ENCODE data around the gene S1PR2.

The S1PR2 gene, protein sequence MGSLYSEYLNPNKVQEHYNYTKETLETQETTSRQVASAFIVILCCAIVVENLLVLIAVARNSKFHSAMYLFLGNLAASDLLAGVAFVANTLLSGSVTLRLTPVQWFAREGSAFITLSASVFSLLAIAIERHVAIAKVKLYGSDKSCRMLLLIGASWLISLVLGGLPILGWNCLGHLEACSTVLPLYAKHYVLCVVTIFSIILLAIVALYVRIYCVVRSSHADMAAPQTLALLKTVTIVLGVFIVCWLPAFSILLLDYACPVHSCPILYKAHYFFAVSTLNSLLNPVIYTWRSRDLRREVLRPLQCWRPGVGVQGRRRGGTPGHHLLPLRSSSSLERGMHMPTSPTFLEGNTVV
- 12.1 to 29.3 reads per million in 2 donors for total RNA-seq

DNA sequence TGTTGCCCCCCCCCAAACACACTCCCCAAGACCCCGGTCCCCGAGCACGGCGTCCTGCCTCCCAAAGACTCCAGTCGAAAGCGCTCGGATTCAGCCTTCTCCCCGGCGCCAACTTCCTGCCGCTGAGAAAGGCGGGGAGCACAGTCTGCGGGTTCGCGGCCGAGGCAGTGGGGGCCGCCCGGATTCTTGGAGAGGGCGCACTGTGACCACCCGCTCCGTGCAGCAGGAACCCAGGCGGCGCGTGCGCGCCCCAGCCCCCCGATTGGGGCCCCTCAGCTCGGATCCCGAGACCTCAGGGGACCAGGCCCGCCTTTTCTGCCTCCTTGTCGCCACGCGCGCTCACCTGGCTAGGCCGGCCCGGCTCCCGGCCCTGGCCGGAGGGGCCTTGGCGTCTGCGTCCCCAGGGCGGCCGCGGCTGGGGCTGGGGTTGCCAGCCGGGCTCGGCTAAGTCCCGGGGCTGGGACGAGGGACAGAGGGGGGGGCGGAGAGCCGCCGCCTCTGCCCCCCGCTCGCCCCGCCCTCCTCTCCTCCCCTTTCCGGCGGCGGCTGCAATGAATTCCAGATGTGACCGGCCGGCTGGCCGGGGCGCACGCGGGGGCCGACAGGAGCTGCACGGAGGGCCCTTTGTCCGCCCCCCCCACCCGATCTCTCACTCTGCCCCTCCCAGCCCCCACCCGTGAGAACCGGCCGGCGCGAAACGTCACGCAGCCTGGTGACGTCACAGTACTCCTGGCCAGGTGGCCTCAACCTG is at the start of gene S1PR2:
Gene S1PR2 (minus strand): TSS at position 471 of the 751 bp plus-strand sequence. CDS start 6,426 bp downstream, outside the sequence.
- peak; percentile 54 to 71 (median 68) for DNase-seq

DNA sequence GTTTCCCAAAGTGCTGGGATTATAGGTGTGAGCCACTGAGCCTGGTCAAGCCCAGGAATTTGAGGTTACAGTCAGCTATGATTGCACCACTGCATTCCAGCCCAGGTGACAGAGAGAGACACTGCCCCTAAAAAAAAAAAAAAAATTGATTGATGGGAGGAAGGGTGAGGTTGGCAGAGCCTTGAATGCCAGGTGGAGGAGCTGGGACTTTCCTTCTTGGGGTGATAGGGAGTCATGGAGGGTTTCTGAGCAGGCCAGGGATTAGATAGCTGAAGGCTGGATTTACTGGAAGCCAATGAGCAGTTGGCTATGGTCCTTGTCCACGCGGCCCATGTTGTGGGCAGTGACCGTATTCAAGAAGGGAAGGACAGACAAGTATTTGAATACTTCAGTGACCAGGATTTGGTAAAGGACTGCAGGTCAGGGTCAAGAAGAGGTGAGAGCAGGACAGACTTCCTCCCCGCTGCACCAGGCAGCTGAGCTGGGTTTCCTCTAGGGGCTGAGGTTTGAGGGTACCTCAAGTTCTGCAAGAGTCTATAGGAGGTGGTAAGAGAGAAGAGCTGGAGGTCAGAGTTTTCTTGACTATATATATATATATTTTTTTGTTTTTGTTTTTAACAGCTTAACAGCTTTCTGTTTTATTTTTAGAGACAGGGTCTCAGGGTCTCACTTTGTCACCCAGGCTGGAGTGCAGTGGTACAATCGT is 48.8 kb upstream of the S1PR2 start:
- DNase-seq, result no peak

DNA sequence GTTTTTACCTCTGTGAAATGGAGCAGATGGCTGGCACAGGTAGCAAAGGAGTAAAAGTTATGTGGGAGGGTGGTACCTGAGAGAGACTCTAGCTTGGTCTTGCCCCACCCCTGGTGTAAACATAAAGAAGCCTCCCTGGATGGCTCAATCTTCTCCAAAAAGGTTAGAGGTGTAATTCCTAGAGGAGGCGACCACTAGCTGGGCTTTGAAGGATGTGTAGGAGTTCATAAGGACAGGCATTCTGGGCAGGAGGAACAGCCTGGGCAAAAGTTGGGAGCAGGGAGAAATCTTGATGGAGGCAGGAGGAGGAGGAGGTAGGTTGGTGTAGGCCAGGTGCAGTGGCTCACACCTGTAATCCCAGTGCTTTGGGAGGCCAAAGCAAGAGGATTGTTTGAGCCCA is 47.8 kb upstream of the S1PR2 start:
- no peak for DNase-seq

DNA sequence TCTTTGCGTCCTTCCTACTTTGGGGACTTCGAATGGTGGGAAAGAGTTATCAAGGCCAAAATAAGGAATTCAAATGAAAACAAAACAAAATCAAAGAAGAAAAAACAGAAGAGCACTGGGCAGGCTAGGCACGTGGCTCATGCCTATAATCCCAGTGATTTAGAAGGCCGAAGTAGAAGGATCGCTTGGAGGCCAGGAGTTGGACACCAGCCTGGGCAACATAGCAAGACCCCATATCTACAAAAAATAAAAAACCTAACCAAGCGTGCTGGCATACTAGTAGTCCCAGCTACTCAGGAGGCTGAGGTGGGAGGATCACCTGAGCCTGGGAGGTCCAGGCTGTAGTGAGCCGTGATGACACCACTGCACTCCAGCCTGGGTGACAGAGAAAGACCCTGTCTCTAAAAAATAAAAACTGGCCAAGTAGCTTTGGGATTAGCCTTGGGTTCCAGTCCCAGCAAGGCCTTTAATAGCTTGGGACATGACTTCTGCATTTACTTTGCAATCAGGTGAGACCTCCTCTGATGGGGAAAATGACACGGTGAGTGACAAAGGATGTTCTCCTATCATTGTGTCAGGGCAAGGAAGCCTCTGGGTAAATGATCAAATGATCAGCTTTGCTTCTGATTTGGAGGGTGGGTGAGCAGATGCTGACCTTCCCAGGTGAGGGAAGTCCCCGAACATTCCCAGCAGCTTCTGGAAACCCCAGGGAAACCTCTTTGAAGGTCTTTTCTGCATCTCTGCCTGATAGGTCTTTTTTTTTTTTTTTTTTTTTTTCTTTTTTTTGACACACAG is 46.9 kb upstream of the S1PR2 start:
- no peak for DNase-seq

DNA sequence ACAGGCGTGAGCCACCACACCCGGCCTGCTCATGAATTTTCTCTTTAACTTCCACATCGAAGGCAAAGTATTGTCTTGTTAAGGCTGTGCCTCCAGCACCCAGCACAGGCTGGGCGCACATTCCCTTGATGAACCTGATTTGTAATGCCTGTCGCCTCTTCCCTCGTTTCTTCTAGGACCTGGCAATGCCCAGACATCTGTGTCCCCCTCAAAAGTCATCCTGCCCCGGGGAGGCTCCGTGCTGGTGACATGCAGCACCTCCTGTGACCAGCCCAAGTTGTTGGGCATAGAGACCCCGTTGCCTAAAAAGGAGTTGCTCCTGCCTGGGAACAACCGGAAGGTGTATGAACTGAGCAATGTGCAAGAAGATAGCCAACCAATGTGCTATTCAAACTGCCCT is 43.5 kb upstream of the S1PR2 start:
- DNase-seq, result no peak

DNA sequence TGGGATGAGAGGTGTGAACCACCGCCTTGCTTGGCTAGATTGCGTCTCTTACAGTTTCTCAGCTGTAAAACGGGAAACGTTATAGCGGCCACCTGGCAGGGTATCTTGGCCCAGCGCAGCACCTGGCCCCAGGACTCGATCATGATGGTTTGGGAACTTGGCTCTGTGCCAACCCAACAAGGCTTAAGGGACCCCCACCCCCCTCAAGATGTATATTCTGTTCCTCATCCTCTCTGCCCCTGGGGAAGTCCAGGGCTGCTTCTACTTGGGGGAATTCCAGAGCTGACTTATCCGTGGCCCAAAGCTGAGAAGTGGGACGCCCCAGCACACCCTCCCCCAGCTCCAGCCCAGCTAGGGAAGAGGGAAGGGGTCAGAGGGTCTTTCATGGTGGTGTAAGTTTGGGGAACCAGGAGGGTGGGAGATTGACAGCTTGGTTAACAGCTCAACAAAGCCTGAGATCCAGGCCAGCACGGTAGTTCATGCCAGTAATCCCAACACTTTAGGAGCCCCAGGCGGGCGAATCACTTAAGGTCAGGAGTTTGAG is 40.5 kb upstream of the S1PR2 start:
- DNase-seq, result peak in 2 of 5 experiments; percentile 33 to 52

DNA sequence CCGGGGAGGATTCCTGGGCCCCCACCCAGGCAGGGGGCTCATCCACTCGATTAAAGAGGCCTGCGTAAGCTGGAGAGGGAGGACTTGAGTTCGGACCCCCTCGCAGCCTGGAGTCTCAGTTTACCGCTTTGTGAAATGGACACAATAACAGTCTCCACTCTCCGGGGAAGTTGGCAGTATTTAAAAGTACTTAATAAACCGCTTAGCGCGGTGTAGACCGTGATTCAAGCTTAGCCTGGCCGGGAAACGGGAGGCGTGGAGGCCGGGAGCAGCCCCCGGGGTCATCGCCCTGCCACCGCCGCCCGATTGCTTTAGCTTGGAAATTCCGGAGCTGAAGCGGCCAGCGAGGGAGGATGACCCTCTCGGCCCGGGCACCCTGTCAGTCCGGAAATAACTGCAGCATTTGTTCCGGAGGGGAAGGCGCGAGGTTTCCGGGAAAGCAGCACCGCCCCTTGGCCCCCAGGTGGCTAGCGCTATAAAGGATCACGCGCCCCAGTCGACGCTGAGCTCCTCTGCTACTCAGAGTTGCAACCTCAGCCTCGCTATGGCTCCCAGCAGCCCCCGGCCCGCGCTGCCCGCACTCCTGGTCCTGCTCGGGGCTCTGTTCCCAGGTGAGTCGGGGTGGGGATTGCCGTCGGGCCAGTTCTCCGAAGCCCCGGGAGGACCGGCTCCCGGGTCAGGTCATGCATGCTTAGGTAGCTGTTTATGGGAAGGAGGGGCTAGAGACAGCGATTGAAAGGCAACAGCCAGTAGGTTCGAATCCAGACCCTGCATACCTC is 39.7 kb upstream of the S1PR2 start, which contains the start of gene ICAM1:
Gene ICAM1 (plus strand): TSS at position 505 of the 779 bp plus-strand sequence. CDS start 40 bp downstream, at position 545.
- DNase-seq, result peak; percentile 45 to 89 (median 61)

DNA sequence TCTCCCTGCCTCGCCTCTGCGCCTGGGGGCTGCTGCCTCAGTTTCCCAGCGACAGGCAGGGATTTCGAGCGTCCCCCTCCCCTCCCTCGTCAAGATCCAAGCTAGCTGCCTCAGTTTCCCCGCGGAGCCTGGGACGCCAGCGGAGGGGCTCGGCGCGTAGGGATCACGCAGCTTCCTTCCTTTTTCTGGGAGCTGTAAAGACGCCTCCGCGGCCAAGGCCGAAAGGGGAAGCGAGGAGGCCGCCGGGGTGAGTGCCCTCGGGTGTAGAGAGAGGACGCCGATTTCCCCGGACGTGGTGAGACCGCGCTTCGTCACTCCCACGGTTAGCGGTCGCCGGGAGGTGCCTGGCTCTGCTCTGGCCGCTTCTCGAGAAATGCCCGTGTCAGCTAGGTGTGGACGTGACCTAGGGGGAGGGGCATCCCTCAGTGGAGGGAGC is 39.1 kb upstream of the S1PR2 start:
- DNase-seq, result peak in 4 of 5 experiments; percentile 47 to 93 (median 66)

DNA sequence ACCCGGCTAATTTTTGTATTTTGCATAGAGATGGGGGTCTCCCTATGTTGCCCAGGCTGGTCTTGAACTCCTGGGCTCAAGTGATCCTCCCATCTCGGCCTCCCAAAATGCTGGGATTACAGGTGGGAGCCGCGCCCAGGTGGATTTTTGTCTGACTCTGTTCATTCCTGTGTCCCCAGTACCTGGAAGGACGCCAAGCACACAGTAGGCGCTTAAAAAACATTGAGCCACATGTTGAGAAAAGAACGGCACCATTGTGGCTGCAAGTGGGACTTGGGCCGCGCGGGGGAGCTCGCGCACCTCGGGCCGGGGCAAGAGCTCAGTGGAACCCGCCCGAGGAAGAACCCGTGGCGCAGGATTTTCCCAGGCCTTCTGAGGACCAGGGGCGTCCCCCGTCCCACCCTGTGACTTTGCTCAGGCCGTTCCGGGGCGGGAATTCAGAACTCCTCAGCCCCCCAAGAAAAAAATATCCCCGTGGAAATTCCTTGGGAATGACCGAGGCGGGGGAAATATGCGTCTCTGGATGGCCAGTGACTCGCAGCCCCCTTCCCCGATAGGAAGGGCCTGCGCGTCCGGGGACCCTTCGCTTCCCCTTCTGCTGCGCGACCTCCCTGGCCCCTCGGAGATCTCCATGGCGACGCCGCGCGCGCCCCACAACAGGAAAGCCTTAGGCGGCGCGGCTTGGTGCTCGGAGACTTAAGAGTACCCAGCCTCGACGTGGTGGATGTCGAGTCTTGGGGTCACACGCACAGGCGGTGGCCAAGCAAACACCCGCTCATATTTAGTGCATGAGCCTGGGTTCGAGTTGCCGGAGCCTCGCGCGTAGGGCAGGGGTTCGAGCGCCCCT is 38.4 kb upstream of the S1PR2 start:
- DNase-seq, result peak; percentile 73 to 90 (median 77)

DNA sequence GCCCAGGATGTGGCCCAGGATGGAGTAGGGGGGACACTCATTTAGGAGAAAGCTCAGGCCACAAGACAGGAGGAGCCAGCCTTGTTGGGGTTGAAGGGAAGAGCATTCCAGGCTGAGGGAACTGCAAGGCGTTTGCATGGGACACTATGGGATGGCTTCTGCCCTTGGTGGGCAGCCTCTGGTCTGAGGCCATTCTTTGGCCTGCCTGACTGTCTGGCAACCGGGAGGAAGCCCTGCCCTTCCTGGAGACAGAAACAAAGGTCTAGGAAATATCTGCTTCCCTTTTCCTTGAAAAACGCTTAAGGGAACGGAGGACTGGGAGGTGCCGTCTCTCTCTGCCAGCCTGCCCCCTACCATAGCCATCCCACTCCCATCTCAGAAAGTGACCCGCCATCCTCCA is 36.9 kb upstream of the S1PR2 start:
- DNase-seq, result no peak

DNA sequence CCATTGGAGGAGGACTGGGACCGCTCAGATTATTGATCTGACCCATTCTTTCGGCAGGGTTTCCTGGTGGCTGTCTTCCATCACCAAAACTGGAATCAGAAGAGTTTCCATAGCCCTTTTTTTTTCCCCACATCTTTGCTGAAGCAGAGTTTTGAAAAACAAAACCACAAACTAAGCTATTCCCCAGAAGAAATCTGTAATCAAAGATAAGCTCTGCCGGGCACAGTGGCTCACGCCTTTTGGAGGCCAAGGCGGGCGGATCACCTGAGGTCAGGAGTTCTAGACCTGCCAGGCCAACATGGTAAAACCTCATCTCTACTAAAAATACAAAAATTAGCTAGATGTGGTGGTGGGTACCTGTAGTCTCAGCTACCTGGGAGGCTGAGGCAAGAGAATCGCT is 35.6 kb upstream of the S1PR2 start:
- no peak for DNase-seq

DNA sequence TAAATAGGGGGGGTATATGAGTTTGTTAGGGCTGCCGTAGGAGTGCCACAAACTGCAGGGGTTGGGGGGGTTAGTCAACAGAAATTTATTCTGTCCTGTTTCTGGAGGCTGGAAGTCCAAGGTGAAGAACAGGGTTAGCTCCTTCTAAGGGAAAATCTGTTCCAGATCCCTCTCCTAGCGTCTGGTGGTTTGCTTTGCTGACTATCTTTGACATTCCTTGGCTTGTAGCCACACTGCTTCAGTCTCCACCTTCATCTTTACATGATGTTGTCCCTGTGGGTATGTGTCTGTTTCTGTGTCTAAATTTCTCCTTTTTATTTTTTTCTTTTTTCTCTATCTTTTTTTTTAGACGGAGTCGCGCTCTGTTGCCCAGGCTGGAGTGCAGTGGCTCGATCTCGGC is 31.6 kb upstream of the S1PR2 start:
- DNase-seq, result no peak

DNA sequence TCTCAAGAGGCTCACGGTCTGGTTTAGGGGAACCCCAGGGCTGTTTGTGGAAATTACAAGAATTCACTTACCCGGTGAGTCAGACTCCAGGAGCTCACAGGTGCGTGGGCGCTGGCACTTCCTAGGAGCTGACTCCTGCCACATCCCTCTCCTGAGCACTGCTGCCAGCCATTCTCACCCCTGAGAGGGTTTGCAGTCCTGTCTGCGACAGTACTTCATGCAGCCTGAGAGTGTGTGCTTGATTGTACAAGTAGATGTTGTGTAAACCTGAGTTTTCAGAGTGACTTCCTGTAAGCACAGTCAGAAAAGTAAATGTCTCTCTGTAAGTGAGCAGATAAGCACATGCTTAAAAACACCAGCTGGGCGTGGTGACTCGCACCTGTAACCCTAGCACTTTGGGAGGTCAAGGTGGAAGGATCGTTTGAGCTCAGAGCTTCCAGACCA is 29.0 kb upstream of the S1PR2 start:
- peak in 2 of 5 experiments; percentile 55 to 82 for DNase-seq

DNA sequence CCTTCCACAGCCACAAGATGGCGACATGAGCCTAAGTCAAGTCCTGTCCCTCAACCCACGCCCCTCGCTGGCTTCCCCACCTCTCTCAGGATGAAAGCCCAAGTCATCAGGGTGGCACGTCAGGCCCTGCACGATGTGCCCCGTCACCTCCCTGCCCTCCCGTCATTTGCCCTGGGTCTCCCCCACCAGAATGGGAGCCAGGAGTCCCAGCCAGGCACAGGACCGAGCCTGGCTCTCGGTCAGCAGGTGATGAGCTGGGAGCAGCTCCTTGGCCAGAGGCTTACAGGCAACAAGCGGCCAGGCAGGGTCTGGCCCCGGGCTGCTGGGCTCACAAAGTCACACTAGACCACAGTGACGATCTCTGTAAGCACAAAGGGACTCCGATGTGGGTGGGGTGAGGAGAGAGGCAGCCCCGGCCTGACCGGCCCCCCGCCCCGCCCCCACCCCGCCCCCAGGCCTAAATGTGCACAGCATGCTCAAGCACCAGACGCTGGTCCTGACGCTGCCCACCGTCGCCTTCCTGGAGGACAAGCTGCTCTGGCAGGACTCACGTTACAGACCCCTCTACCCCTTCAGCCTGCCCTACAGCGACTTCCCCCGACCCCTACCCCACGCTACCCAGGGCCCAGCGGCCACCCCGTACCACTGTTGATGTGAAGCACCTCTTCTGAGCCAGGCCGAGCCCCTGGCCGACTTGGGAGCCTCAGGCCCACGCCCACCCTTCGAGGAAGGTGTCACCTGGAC is 28.2 kb upstream of the S1PR2 start:
- DNase-seq, result peak; percentile 60 to 94 (median 84)

DNA sequence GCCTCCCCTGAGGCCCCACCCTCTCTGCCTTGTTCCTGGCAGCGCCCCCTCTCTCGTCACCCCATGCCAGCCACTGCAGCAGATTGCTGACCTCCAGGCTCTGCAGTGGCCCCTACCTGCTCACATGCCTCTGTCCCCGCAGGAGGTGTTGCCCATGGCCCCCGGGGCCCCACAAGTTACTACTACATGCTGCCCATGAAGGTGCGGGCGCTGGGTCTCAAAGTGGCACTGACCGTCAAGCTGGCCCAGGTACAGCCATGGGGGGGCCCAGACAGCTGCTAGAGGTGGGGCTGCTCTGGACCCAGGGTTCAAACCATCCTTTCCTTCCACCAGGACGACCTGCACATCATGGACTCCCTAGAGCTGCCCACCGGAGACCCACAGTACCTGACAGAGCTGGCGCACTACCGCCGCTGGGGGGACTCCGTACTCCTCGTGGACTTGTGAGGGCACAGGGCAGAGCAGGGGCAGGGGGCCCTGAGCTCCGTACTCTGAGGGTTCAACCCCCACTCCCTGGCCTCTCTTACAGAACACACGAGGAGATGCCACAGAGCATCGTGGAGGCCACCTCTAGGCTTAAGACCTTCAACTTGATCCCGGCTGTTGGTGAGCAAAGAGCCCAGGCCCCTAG is 27.1 kb upstream of the S1PR2 start:
- DNase-seq, result no peak

DNA sequence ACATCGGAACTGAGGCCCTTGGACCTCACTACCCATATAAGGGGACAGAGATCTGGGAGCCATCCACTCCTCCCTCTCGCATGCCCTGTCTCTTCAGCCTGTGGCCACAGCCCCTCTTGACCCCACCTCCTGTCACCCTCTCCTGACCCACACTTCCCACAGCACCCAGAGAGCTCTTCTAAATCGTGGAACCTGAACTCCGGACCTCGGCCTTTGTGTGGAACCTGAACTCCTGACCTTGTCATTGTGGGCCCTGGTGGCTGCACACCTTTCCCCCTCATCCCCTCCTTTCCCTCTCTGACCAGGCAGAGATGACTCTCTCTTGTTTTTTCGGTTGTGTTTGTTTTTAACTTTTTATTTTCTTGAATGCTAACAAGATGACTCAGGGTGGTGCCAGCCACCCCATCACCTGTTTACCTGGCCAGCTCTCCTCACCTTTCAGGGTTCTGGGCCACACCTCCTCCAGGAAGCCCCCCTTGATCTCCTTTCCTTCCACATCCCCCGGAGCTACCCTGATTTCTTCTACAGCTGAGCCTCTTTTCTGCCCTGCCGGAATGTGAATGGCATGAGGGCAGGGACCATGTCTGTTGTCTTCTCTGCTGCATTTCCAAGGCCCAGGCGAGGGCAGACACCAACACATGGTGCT is 26.0 kb upstream of the S1PR2 start:
- no peak for DNase-seq

DNA sequence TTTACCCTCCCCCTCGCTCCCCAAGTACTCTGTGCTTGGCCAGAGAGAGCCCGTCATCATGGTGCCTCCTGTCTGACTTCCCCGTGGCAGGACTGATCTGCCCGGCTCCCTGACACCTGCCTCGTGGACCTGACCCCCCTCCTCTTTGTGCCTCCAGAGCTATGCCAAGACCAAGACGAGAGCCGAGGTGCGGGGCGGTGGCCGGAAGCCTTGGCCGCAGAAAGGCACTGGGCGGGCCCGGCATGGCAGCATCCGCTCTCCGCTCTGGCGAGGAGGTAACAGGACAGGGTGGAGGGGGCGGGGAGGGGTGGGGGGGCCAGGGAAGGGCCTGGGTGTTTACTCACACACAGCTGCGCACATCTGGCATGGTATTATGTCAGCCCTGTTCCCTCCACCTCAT is 25.4 kb upstream of the S1PR2 start:
- DNase-seq, result no peak

DNA sequence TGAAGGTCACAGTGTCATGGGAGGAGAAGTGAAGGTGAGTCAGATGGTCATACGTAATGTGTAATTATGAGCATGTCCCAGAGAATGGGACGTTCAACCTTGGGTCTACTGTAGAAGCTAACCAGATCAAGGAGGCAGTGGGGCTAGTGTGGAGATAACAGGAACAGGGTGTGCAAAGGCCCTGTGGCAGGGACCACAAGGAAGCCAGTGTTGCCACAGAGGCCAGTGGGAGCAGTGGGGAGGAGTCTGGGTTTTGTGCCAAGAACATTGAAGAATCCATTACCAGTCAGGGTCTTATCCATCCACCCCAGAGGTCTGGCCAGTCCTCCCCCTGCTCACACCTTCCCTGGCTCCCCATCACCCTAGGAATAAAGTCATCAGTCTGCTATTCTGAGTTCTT is 24.2 kb upstream of the S1PR2 start:
- no peak for DNase-seq

All from T-helper 2 cell (primary cell).